NCI-H187 treated with DMSO at 0.1 percent for 48 hours (cell line): ENCODE data around the gene GPER1.
"Not testable (repeated sequence)": the region's sequence is repeated elsewhere in the genome, so short reads cannot be mapped to it uniquely, and the experiment has no call there.

Source experiments
- DNase-seq: peaks from one replicate; lab custom pipeline; 2025; lab: John Stamatoyannopoulos, UW

Gene GPER1

DNA sequence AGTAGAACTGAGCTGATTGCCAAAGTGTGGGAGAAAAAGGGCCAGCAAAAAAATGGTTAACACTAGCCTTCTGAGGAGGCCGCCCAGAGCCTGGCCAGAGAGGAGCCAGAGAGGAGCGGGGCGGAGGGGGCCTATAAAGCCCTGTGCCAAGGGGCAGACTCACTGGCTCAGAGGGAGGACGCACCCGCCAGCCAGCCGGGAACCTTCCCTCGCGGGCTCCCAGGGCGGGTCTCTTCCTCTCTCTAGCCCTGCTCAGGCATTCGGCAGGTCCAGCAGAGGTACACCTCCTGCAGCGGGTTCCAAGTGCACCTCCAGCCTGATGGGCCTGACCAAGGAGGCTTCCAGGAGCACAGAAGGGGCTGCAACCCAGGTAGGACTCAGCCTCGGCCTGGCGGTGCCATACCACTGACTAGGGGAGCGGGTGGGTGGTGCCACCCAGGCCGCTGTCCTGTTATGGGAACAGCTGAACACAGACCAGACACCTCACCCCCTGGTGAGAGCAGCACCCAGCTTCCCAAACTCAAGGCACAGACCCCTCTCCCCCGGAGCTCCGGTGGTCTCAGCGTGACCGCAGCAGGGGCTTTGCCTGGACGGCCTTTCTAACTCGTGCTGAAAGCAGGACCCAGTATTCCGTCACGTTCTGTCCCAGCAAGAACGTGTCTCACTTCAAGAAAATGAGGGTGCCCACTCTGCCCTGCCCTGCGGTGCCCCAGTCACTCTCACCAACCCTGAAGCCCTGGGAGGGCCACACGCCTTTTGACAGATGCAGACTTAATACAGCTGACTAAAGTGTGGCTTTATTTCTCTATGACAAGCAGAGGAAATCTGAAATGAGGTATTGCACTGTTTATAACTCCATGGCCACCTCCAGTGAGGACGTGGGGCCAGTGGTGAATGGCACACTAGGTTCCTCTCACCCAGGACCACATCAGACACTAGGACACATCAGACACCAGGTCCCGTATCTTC lies at the start of gene GPER1:
Gene GPER1 (plus strand): TSS at position 162 of the 969 bp plus-strand sequence. CDS start 3,616 bp downstream, outside the sequence.
- no peak for DNase-seq

- DNase-seq, result not testable (repeated sequence)
Observed at GRCh38 chr7:1040233-1040632, 47.7 kb upstream of the GPER1 start.

DNA sequence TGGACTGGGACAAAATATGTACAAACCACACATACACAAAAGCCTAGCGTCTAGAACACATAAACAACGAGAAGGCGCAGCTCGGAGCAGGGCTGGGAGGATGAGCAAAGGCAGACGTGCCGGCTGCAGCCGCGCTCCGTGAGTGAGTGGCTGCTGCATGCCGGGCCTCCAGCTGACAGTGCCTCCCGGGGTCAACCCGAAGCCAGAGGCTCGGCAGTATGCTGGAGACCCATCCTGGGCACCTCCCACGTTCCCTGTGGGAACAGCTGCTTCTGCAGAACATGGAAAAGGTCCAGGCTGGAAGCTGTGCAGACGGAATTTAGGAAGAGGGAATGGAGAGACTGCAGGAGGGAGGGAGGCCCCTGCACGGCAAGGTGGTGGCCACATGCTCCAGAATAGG lies 47.1 kb upstream of the GPER1 start:
- DNase-seq, result no peak

DNA sequence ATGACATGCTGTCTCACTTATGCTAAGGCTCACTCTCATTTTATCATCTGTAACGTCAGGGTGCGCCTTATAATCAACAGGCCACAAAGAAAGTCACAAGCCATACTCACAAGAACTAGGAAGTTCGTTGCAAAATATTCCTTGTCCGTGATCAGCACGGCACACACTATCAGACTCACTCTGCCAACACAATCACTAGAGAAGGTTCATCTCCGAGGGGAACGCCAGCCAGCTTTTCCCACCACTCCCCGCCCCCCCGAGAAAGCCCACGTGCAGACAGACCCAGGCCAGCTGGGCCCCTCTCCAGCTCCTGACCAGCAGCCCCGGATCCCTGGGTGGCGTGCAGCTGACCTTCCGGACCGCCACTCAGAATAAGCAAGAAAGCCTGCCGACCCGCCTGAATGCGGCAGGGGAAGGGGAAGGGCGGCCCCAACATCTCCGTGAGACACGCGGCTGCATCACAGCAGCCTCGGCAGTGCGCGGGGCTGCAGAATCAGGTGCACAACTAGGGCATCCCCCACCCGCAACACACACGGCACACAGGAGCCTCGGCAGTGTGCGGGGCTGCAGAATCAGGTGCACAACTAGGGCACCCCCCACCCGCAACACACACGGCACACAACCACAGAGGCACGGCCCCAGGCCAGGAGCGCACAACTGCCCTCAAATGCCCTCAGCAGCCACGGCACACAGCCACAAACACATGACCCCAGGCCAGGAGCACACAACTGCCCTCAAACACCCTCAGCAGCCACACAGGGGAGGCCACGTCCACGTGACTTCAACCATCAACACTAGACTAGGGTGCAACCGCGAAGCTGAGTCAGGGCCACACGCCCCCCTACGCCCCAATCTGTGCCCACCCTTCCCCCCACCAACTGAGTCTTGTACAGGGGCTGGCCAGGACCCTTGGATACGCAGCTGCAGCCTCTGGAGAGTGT lies 46.1 kb upstream of the GPER1 start:
- DNase-seq, result no peak

- DNase-seq, result no peak
Observed at GRCh38 chr7:1042492-1042833, 45.5 kb upstream of the GPER1 start.

DNA sequence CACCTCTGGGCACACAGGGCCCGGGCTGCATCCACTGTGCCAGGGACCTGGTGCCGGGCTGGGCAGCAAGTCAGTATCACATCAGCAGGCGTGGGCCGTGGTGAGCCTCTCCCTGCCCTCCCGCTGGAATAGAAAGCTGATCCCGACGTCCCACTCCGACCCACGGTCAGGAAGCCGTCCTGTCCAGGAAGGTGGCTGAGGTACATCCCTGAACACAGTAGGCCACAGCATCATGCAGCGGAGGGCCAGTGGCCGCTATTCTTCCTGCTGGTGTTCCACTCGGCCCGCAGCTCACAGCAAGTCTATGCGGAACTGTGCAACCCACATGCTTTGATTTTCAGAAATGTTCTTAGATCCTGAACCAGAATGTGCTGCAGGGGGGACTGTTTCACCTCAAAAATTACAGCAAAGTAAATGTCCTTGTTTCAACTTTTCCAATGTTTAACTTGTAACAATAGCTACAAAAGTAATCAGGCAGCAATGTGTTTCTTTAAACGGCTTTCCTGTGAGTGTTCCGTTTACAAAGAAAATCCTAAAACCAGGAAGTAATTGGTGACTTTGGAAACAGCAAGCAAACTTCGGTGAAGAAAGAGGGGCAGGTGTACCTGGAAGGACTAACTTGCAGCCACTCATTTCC lies 44.2 kb upstream of the GPER1 start:
- no peak for DNase-seq

DNA sequence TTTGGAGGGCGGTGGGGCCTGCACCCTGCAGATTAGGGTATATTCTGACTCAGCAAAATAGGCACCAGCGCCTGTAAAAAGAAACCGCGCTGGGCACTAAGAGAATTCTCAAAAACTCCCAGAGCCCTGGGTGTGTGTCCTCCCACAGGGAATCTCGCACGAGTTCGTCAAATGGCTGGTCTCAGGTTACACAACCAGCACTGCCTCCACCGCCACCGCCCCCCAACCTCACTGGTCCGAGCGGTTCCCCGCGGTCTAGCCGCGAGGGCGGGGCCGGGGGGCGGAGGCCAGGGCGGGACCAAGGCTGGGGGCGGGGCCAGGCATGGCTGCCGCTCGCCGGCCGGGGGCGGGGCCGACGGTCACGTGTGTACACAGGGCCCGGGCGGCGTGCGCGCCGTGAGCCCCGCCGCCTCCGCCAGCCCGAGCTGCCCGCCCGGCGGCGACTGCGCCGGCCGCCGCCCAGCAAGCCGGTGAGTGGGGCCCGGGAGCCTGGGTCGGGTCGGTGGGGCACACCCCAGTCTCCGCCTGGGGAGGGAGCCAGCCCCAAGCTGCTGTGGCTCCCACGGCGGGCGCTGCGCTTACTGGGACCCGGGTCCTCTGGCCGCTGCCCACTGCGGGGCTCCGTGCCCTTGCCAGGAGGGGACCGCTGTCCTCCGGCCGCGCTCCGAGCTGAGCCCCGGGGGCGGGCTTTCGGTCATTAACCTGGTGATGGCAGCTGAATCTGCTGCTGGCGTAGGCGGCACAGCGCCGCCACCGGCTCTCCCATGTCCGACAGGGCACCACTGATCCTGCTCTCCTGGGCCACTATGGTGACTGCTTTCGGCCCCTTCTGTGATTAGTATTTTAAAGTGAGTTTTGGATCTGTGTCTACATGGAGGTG lies 43.5 kb upstream of the GPER1 start, which contains the start of gene GPR146:
Gene GPR146 (plus strand): TSS at position 358 of the 880 bp plus-strand sequence. CDS start 12,970 bp downstream, outside the sequence.
- DNase-seq, result peak; percentile 76

DNA sequence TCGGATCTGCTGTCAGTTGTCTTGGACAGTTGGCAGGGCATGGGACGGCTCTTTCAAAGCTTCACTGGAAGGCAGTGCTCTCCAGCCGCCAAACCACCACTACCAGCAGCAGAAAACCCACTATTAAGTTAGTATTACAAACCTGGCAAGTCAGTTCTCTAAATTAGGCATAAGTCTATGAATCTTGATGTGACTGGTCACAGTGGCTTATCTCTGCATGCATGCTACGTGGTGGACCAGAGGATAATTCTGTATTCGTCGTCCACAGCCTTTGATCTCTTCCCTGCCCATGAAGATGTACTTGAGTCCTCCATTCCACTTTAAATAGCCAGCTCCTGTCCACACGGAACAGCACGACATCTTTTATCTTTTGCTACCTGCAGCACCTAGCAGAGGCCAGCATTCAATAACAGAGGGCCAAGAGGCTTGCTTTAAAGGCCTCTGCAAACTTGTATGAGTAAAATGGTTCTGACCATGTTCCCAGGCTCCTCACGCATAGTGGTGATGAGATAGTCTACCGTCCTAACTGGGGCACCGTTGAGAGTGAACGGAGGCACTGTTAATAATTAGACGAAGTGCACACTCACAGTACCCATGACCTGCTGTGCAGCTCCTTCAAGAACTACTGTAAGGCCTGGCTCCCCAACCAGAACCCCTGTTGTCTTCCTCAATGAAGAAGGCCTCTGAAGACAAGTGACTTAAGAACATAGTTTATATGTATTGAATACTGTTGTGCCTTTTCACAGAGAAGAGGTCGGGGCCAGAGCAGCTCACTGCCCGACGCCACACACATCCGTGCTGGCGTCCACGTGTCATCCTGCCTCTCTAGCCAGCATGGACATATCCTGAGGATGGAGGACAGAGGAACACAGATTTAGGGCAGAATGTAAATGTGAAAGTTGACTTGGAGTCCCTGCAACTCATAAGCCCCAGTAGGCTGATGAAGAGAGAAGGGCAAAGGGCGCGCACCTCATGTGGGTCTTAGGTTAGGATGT lies 42.5 kb upstream of the GPER1 start:
- DNase-seq, result no peak

GRCh38 chr7:1046722-1047679 lies 40.9 kb upstream of the GPER1 start:
- no peak for DNase-seq

- DNase-seq, result no peak
Observed at GRCh38 chr7:1049006-1049741, 38.7 kb upstream of the GPER1 start.

DNA sequence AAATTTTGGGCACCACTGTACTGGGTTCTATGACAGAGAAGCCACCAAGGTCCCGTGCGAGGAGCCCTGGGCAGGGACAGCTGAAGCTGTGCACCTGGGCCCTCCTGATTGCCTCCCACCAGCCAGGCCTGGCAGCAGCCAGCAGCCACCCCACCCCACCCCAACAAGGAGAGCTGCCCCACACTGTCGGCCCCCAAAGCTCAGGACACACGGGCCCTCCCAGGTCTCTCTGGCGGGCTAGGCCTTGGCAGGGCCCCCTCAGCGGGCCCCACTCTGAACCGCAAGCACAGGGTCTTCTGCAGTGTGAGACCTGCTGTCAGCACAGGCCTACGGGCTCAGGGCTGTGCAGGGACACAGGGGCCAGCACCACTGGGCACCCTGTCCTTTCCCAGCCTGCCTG lies 38.1 kb upstream of the GPER1 start:
- no peak for DNase-seq

DNA sequence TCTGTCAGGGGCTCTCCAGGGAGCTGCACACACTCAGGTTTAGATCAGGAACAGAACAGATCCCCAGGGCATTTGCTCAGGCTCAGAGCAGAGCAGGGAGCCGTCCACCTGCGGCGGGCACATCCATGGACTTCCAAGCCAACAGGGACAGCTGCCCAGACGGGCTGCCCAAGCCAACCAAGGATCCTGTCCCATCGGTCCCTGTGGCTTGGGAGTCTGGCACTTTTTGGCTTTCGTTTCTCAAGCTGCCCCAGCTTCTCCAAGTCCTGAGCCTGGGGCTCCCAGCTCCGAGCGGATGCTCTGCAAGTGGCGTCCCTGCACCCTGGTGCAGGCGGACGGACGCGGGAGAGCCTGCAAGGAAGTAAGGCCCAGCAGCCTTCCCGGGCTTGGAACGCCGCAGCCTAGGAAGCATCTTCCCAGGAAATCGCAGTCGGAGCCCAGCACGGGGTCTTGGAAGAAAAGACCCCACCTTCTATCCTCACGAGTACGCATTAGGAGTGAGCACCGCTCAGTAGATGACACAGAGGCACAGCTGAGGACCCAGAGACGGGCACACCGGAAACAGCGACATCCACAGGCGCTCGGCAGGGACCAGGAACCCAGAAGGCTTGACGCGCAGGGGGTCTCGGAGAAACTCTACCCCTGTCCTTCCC lies 37.5 kb upstream of the GPER1 start:
- DNase-seq, result no peak

DNA sequence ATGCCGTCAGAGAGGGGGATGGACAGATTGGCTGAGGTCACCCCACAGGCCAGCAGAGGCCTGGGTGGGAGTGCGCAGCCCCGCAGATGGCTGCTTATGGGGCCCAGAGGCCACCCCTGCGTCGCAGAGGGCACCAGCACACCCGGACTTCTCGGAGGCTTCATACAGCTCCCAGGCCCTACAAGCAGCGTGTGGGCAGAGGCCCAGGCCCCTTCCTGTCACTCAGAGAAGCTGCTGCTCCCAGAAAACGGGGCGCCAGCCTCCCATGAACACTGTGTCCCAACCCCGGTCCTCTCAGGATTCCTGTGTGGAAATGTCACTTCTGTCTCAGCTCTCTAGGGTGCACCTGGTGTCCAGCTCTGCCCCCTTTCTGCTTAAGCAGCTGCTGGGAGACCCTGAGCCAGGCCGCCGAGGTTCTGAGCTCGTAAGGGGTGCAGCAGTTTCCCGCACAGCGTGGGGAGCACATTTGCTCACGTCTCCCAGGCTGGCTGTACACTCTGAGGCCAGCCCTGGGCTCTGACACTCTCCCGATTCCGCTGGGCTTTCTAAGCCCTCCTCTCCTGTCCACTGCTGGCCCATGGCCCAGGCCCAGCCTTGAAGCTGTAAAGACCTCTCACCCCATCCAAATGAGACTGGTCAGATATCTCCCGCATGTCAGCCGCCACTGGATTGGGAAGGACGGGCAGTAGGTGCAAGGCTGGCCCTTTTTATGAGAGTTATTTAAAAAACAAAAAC lies 36.8 kb upstream of the GPER1 start:
- DNase-seq, result no peak

- no peak for DNase-seq
Observed at GRCh38 chr7:1052031-1052818, 35.7 kb upstream of the GPER1 start.

GRCh38 chr7:1053002-1053411 lies 34.9 kb upstream of the GPER1 start:
- no peak for DNase-seq
